Upper lobe of left lung (tissue), 4 donors: ENCODE results near the gene ADD3.

Experiments
- POLR2A ChIP-seq, 4 donors: fragments of 450-650 bp; IDR thresholded peaks; one replicate each; pipeline ENCODE4 v1.5.1; 2016 to 2017; ENCODE audit warnings: antibody characterized with exemption in 4 of 4, mild to moderate bottlenecking in 2 of 4
- TF ChIP-seq, protein P1 (sequence below), 6 experiments: fragments of 450-650 bp in 4 of 6; fragments of 200-600 bp in 2 of 6; sonication (generic) in 2 of 6; IDR thresholded peaks; one replicate each; pipeline ENCODE4 v1.5.1; 2016 to 2019; ENCODE audit warnings: antibody characterized with exemption in 6 of 6

- TF ChIP-seq, protein P1, sequence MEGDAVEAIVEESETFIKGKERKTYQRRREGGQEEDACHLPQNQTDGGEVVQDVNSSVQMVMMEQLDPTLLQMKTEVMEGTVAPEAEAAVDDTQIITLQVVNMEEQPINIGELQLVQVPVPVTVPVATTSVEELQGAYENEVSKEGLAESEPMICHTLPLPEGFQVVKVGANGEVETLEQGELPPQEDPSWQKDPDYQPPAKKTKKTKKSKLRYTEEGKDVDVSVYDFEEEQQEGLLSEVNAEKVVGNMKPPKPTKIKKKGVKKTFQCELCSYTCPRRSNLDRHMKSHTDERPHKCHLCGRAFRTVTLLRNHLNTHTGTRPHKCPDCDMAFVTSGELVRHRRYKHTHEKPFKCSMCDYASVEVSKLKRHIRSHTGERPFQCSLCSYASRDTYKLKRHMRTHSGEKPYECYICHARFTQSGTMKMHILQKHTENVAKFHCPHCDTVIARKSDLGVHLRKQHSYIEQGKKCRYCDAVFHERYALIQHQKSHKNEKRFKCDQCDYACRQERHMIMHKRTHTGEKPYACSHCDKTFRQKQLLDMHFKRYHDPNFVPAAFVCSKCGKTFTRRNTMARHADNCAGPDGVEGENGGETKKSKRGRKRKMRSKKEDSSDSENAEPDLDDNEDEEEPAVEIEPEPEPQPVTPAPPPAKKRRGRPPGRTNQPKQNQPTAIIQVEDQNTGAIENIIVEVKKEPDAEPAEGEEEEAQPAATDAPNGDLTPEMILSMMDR (IDR thresholded peaks at IDR 0.05), result no peak
- no peak for TF ChIP-seq POLR2A (IDR thresholded peaks at IDR 0.05)
These were observed 26.1 kb upstream of the ADD3 start for GRCh38 chr10:109981650-109982049.
